PC-9 (cell line): ENCODE measurements around the gene ENAH. TPM values are rescaled to one million over a fixed set of nuclear protein-coding genes. Genes with fewer than 3 reads are reported as not detected.

ENCODE experiments used
- BruUV-seq: library from RNA; stranded (reverse); fragments of 400-500 nt; replicated peaks from 2 replicates; lab custom pipeline; 2021; lab: Mats Ljungman, UMichigan
- CTCF ChIA-PET: fragments of 300-600 bp; sonication (Branson Sonifier 250); formaldehyde crosslinking; loops from one replicate; lab custom pipeline; 2022; ENCODE audit warnings: antibody characterized with exemption; lab: Charles Lee
- POLR2A ChIA-PET: fragments of 300-600 bp; sonication (Branson Sonifier 250); formaldehyde crosslinking; loops from one replicate; lab custom pipeline; 2022; ENCODE audit warnings: antibody characterized with exemption; ENCODE audit not compliant: unreplicated experiment; lab: Charles Lee
- DNase-seq, 2 experiments: peaks; one replicate each; pipeline versions ENCODE4 v3.0.0 to v3.0.0-alpha.2; 2015 to 2022; ENCODE audit warnings: mixed read lengths in 1 of 2
- H2AFZ ChIP-seq: fragments of 200-600 bp; sonication (generic); 2 replicates; pipeline ENCODE4 v1.8.1; 2017; ENCODE audit warnings: antibody characterized with exemption
- H3F3A ChIP-seq: fragments of 200-600 bp; sonication (generic); 2 replicates; pipeline ENCODE4 v1.8.1; 2017; ENCODE audit warnings: antibody characterized with exemption, mild to moderate bottlenecking, low read depth; ENCODE audit not compliant: insufficient read depth
- H3K27ac ChIP-seq: fragments of 200-600 bp; sonication (generic); 2 replicates; pipeline ENCODE4 v1.6.1; 2016; ENCODE audit warnings: mixed run types
- H3K27me3 ChIP-seq: fragments of 200-600 bp; sonication (generic); 2 replicates; pipeline ENCODE4 v1.6.1; 2016; ENCODE audit warnings: low read depth, mixed run types; ENCODE audit not compliant: insufficient read depth
- H3K36me3 ChIP-seq: fragments of 200-600 bp; sonication (generic); 2 replicates; pipeline ENCODE4 v1.6.1; 2016; ENCODE audit warnings: low read depth, mixed run types
- H3K4me1 ChIP-seq: fragments of 200-600 bp; sonication (generic); replicated peaks from 2 replicates; pipeline ENCODE4 v1.6.1; 2016; ENCODE audit warnings: mixed run types; ENCODE audit not compliant: insufficient read depth
- H3K4me2 ChIP-seq: fragments of 200-600 bp; sonication (generic); 2 replicates; pipeline ENCODE4 v1.6.1; 2017; ENCODE audit warnings: mixed run types
- H3K4me3 ChIP-seq: fragments of 200-600 bp; sonication (generic); 2 replicates; pipeline ENCODE4 v1.6.1; 2016; ENCODE audit warnings: mixed run types
- H3K79me2 ChIP-seq: fragments of 200-600 bp; sonication (generic); 2 replicates; pipeline ENCODE4 v1.6.1; 2017; ENCODE audit warnings: low read depth, mixed run types
- H3K9me2 ChIP-seq: fragments of 200-600 bp; sonication (generic); 2 replicates; pipeline ENCODE4 v1.8.1; 2017; ENCODE audit warnings: mild to moderate bottlenecking; ENCODE audit not compliant: insufficient read depth
- H3K9me3 ChIP-seq: fragments of 200-600 bp; sonication (generic); 2 replicates; pipeline ENCODE4 v1.8.1; 2016; ENCODE audit warnings: low read depth; ENCODE audit not compliant: insufficient read depth
- H4K20me1 ChIP-seq: fragments of 200-600 bp; sonication (generic); 2 replicates; pipeline ENCODE4 v1.8.1; 2017; ENCODE audit not compliant: insufficient read depth
- EZH2 ChIP-seq: fragments of 200-600 bp; sonication (generic); IDR thresholded peaks from 2 replicates; pipeline ENCODE4 v1.8.0; 2017; ENCODE audit warnings: antibody characterized with exemption, low read depth
- intact Hi-C: fragments of 100-400 bp; cut with micrococcal nuclease; formaldehyde crosslinking; loops from one replicate; pipeline ENCODE4 v1.10.0; 2022; ENCODE audit not compliant: unreplicated experiment
- total RNA-seq: library from RNA; stranded (reverse); gene quantifications from 2 replicates; pipeline ENCODE4 v1.2.3, GENCODE V29; 2021
- TF ChIP-seq, protein P1 (sequence below): fragments of 200-600 bp; sonication (generic); conservative IDR thresholded peaks from 2 replicates; pipeline ENCODE4 v1.6.1; 2017; ENCODE audit warnings: mixed run types, antibody characterized with exemption, mild to moderate bottlenecking, moderate library complexity

Gene ENAH
- total RNA-seq, 1 experiment from 2014 or later: 167 TPM

DNA sequence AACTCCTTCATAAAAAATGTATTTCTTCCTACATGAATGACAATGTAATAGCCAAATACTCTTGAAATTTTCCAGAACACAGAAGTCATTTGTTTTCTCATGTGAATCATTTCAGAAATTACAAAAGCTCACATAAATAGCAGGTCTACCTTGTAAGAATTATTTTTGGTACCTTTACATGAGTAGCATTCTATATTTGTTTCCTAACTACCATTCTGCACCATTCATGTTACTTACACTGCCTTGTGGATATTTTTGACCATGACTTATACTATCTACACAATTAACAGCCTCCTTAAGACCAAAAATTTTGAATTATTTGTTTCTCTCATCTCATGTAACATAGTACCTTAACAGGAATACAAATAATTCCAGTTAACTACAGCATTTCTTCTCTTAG is 109.6 kb downstream of the ENAH start:
- intact Hi-C loops: no loop called here
- Histone ChIP-seq H3K4me3 (no peak overlapping the region), H3K36me3 (no peaks in the 10 kb centered on the region), H3K27me3 (no peaks in the 10 kb centered on the region), H3K9me2 (no peaks in the 10 kb centered on the region), H3K9me3 (no peaks in the 10 kb centered on the region), H3K4me2 (no peak overlapping the region), H2AFZ (no peak overlapping the region), H3K79me2 (peaks cover 30% of the 10 kb centered on the region), H3F3A (peaks cover 11% of the 10 kb centered on the region; the same call in 1 of the 2 replicates), H3K27ac (no peak overlapping the region), H3K4me1 (0 out of 2 replicates have a peak, but pooled peaks cover 5% of the 10 kb centered on the region), H4K20me1 (no peaks in the 10 kb centered on the region; the same call in 1 of the 2 replicates)
- DNase-seq: no peak
- TF ChIP-seq, protein P1, sequence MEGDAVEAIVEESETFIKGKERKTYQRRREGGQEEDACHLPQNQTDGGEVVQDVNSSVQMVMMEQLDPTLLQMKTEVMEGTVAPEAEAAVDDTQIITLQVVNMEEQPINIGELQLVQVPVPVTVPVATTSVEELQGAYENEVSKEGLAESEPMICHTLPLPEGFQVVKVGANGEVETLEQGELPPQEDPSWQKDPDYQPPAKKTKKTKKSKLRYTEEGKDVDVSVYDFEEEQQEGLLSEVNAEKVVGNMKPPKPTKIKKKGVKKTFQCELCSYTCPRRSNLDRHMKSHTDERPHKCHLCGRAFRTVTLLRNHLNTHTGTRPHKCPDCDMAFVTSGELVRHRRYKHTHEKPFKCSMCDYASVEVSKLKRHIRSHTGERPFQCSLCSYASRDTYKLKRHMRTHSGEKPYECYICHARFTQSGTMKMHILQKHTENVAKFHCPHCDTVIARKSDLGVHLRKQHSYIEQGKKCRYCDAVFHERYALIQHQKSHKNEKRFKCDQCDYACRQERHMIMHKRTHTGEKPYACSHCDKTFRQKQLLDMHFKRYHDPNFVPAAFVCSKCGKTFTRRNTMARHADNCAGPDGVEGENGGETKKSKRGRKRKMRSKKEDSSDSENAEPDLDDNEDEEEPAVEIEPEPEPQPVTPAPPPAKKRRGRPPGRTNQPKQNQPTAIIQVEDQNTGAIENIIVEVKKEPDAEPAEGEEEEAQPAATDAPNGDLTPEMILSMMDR: no peak
- TF ChIP-seq EZH2: no peak
- POLR2A ChIA-PET: no interaction called here
- CTCF ChIA-PET: no interaction called here
- no TSS peak for BruUV-seq

GRCh38 chr1:225541383-225541782 is 111.5 kb downstream of the ENAH start:
- H3K4me2 ChIP-seq: no peak overlapping the region
- H3K79me2 ChIP-seq: peaks cover 46% of the 10 kb centered on the region
- H3K27me3 ChIP-seq: no peaks in the 10 kb centered on the region
- no peak overlapping the region for H3K27ac ChIP-seq
- no peaks in the 10 kb centered on the region for H3K9me2 ChIP-seq
- H3K4me1 ChIP-seq: 0 out of 2 replicates have a peak, but pooled peaks cover 5% of the 10 kb centered on the region
- ChIA-PET POLR2A (no interaction called here), CTCF (no interaction called here)
- no TSS peak for BruUV-seq
- no peaks in the 10 kb centered on the region for H3K9me3 ChIP-seq
- no peak for DNase-seq
- no peaks in the 10 kb centered on the region for H3K36me3 ChIP-seq
- no peak for TF ChIP-seq EZH2
- TF ChIP-seq, protein P1: no peak
- no peak overlapping the region for H2AFZ ChIP-seq
- H4K20me1 ChIP-seq: no peaks in the 10 kb centered on the region; the same call in 1 of the 2 replicates
- intact Hi-C loops: no loop called here
- H3K4me3 ChIP-seq: no peak overlapping the region
- H3F3A ChIP-seq: peaks cover 7% of the 10 kb centered on the region; the same call in 1 of the 2 replicates

GRCh38 chr1:225539575-225539974 is 113.3 kb downstream of the ENAH start:
- Histone ChIP-seq H3K27ac (no peak overlapping the region), H3K79me2 (peaks cover 56% of the 10 kb centered on the region), H3K9me2 (no peaks in the 10 kb centered on the region), H3K4me1 (0 out of 2 replicates have a peak, but pooled peaks cover 5% of the 10 kb centered on the region), H2AFZ (no peak overlapping the region), H3K4me3 (no peak overlapping the region), H4K20me1 (peaks cover 3% of the 10 kb centered on the region; the same call in 1 of the 2 replicates), H3K9me3 (no peaks in the 10 kb centered on the region), H3F3A (peaks cover 7% of the 10 kb centered on the region; the same call in 1 of the 2 replicates), H3K4me2 (no peak overlapping the region), H3K27me3 (no peaks in the 10 kb centered on the region), H3K36me3 (no peaks in the 10 kb centered on the region)
- no peak for DNase-seq
- TF ChIP-seq, protein P1: no peak
- no peak for TF ChIP-seq EZH2
- ChIA-PET CTCF (no interaction called here), POLR2A (interaction anchor here (0.7 kb wide), 1 partner anchor 98 kb away, joined by 3 read pairs; no protein-coding TSS in a partner anchor)
- no TSS peak for BruUV-seq
- intact Hi-C loops: no loop called here
